OCI-LY7 (cell line): ENCODE measurements around the gene IL1RAPL1. TPM values are rescaled to one million over a fixed set of nuclear protein-coding genes. Genes with fewer than 3 reads are reported as not detected.

Source experiments
- BruUV-seq: library from RNA; stranded (reverse); fragments of 400-500 nt; replicated peaks from 2 replicates; lab custom pipeline; 2021; lab: Mats Ljungman, UMichigan
- CTCF ChIA-PET: fragments of 300-600 bp; sonication (Branson Sonifier 250); formaldehyde crosslinking; loops from one replicate; lab custom pipeline; 2022; ENCODE audit warnings: antibody characterized with exemption; ENCODE audit not compliant: unreplicated experiment; lab: Charles Lee
- POLR2A ChIA-PET: fragments of 300-600 bp; sonication (Branson Sonifier 250); formaldehyde crosslinking; loops from one replicate; lab custom pipeline; 2022; ENCODE audit warnings: antibody characterized with exemption; lab: Charles Lee
- DNase-seq: peaks from one replicate; pipeline ENCODE4 v3.0.0-alpha.2; 2015; ENCODE audit warnings: low spot score
- H2AFZ ChIP-seq: fragments of 200-600 bp; sonication (generic), shearing (Covaris generic); 2 replicates; pipeline ENCODE4 v1.6.1; 2014; ENCODE audit warnings: mild to moderate bottlenecking, antibody characterized with exemption, low read length, moderate library complexity
- H3K27ac ChIP-seq: fragments of 200-600 bp; sonication (generic); 2 replicates; pipeline ENCODE4 v1.5.1; 2014; ENCODE audit warnings: mixed run types, low read depth, mild to moderate bottlenecking, moderate library complexity, low read length, inconsistent platforms; ENCODE audit not compliant: poor library complexity, severe bottlenecking
- H3K36me3 ChIP-seq: fragments of 200-600 bp; sonication (generic); 2 replicates; pipeline ENCODE4 v1.6.1; 2014; ENCODE audit warnings: mild to moderate bottlenecking, antibody characterized with exemption, low read length, moderate library complexity, mixed read lengths; ENCODE audit not compliant: insufficient read depth
- H3K4me1 ChIP-seq: fragments of 200-600 bp; sonication (generic); 2 replicates; pipeline ENCODE4 v1.5.1; 2014; ENCODE audit warnings: mild to moderate bottlenecking, low read length; ENCODE audit not compliant: insufficient read depth, poor library complexity, severe bottlenecking
- H3K4me2 ChIP-seq: fragments of 200-600 bp; sonication (generic); 2 replicates; pipeline ENCODE4 v1.6.1; 2014; ENCODE audit warnings: mild to moderate bottlenecking, low read length
- H3K4me3 ChIP-seq: fragments of 200-600 bp; sonication (generic); 2 replicates; pipeline ENCODE4 v1.5.1; 2014; ENCODE audit warnings: mild to moderate bottlenecking, low read depth, low read length; ENCODE audit not compliant: poor library complexity, severe bottlenecking
- H3K79me2 ChIP-seq: fragments of 200-600 bp; sonication (generic); 2 replicates; pipeline ENCODE4 v1.6.1; 2016; ENCODE audit warnings: low read depth, mild to moderate bottlenecking, low read length, moderate library complexity, mixed read lengths; ENCODE audit not compliant: insufficient read depth
- H3K9me2 ChIP-seq: fragments of 200-600 bp; sonication (generic); 2 replicates; pipeline ENCODE4 v1.6.1; 2016; ENCODE audit warnings: mild to moderate bottlenecking, low read length, mixed read lengths; ENCODE audit not compliant: insufficient read depth
- H3K9me3 ChIP-seq: fragments of 200-600 bp; sonication (generic); 2 replicates; pipeline ENCODE4 v1.6.1; 2014; ENCODE audit warnings: mild to moderate bottlenecking, mixed run types, low read length, mixed read lengths
- H4K20me1 ChIP-seq: fragments of 200-600 bp; sonication (generic); 2 replicates; pipeline ENCODE4 v1.6.1; 2014; ENCODE audit warnings: mild to moderate bottlenecking, antibody characterized with exemption, low read length, moderate library complexity, mixed read lengths; ENCODE audit not compliant: insufficient read depth
- EZH2phosphoT487 ChIP-seq: fragments of 200-600 bp; sonication (generic); IDR thresholded peaks from 2 replicates; pipeline ENCODE4 v1.6.1; 2018; ENCODE audit warnings: low read depth, borderline replicate concordance, mild to moderate bottlenecking, mixed run types, antibody characterized with exemption, low read length, moderate library complexity, mixed read lengths
- intact Hi-C: fragments of 100-400 bp; cut with micrococcal nuclease; formaldehyde crosslinking; loops from one replicate; pipeline ENCODE4 v1.10.0; 2022; ENCODE audit not compliant: unreplicated experiment
- total RNA-seq, 2 experiments: library from RNA; depleted of rRNA in 1 of 2; stranded (reverse); fragments of >200 nt in 1 of 2; shearing (Covaris generic) in 1 of 2; gene quantifications; 2 replicates each; pipeline ENCODE4 v1.2.3, GENCODE V29; 2014 to 2022
- TF ChIP-seq, protein P1 (sequence below): fragments of 200-600 bp; sonication (generic); conservative IDR thresholded peaks from 2 replicates; pipeline ENCODE4 v1.5.1; 2014; ENCODE audit warnings: mild to moderate bottlenecking, antibody characterized with exemption, low read length, moderate library complexity, mixed read lengths

The IL1RAPL1 gene
- total RNA-seq, 2 experiments from 2014 or later: not detected

DNA sequence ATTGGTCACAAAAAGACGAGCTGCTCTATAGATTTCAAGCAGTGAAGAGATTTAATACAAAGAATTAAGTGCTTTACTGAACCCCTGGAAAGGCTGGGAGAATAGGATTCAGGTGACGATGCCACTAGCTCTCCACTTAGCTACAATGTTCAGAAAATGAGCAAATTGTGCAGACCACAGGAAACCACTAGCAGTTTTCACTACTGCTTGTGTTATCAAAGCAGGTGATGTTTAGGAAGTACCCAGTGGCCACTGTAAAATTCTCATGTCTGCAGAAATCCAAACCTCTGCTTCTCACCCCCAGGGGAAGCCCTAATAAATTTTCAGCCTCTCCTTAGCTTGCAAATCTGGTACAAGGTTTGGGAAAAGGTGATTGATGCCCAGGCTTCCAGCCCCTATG, 165.1 kb downstream of the IL1RAPL1 start:
- Histone ChIP-seq H3K9me3 (no peaks in the 10 kb centered on the region), H3K9me2 (no peaks in the 10 kb centered on the region), H3K4me1 (no peaks in the 10 kb centered on the region), H4K20me1 (no peaks in the 10 kb centered on the region), H3K79me2 (no peaks in the 10 kb centered on the region), H2AFZ (no peak overlapping the region), H3K4me2 (no peak overlapping the region), H3K4me3 (no peak overlapping the region), H3K36me3 (no peaks in the 10 kb centered on the region), H3K27ac (no peak overlapping the region)
- DNase-seq: no peak
- POLR2A ChIA-PET: no interaction called here
- CTCF ChIA-PET: no interaction called here
- intact Hi-C loops: no loop called here
- no peak for TF ChIP-seq EZH2phosphoT487
- TF ChIP-seq, protein P1, sequence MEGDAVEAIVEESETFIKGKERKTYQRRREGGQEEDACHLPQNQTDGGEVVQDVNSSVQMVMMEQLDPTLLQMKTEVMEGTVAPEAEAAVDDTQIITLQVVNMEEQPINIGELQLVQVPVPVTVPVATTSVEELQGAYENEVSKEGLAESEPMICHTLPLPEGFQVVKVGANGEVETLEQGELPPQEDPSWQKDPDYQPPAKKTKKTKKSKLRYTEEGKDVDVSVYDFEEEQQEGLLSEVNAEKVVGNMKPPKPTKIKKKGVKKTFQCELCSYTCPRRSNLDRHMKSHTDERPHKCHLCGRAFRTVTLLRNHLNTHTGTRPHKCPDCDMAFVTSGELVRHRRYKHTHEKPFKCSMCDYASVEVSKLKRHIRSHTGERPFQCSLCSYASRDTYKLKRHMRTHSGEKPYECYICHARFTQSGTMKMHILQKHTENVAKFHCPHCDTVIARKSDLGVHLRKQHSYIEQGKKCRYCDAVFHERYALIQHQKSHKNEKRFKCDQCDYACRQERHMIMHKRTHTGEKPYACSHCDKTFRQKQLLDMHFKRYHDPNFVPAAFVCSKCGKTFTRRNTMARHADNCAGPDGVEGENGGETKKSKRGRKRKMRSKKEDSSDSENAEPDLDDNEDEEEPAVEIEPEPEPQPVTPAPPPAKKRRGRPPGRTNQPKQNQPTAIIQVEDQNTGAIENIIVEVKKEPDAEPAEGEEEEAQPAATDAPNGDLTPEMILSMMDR: no peak
- BruUV-seq: no TSS peak

DNA sequence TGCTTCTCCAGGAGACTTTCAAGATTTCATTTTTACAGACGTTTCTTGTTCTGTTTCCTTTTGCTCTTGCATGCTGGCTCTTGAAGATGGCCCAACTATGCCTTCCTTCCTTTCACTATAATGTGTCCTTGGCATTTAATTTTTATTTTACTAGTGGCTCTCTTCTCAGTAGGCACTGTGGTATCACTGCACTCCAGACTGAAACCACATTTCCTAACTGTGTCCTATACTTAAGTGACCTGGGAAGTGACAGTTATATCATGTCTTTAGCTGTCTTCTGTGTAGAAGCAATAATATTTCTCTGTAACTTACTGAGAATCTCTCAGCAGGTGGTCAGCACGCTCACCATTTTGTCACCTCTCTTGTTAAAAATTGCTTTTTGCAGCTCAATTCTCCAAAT, 168.9 kb downstream of the IL1RAPL1 start:
- no peak for TF ChIP-seq EZH2phosphoT487
- TF ChIP-seq, protein P1: no peak
- Histone ChIP-seq H3K27ac (no peak overlapping the region), H3K4me1 (no peaks in the 10 kb centered on the region), H3K9me3 (no peaks in the 10 kb centered on the region), H4K20me1 (no peaks in the 10 kb centered on the region), H3K9me2 (no peaks in the 10 kb centered on the region), H2AFZ (no peak overlapping the region), H3K79me2 (no peaks in the 10 kb centered on the region), H3K4me3 (no peak overlapping the region), H3K4me2 (no peak overlapping the region), H3K36me3 (no peaks in the 10 kb centered on the region)
- intact Hi-C loops: no loop called here
- BruUV-seq: no TSS peak
- ChIA-PET CTCF (no interaction called here), POLR2A (no interaction called here)
- DNase-seq: no peak

DNA sequence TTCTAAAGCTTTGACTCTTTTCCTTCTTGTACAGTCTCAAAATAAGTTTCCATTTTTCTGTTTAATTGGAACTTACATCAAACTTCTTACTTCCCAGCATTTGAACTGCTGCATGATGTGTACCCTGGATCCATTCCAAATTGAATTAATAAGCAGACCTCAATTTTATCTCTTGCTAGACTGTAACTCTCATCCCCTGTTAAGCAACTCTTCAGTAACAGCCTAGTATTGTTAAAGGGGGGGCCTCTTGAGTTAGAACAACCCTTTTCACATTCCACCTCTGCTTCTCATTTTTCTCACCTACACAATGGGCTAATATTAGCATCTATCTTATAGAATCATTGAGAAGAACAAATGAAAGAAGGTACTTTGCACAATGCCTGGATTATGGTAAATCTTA, 169.4 kb downstream of the IL1RAPL1 start:
- ChIA-PET POLR2A (no interaction called here), CTCF (no interaction called here)
- Histone ChIP-seq H3K27ac (no peak overlapping the region), H3K36me3 (no peaks in the 10 kb centered on the region), H3K9me2 (no peaks in the 10 kb centered on the region), H3K4me3 (no peak overlapping the region), H3K4me2 (no peak overlapping the region), H3K4me1 (no peaks in the 10 kb centered on the region), H4K20me1 (no peaks in the 10 kb centered on the region), H3K9me3 (no peaks in the 10 kb centered on the region), H2AFZ (no peak overlapping the region), H3K79me2 (no peaks in the 10 kb centered on the region)
- no peak for DNase-seq
- BruUV-seq: no TSS peak
- intact Hi-C loops: no loop called here
- no peak for TF ChIP-seq EZH2phosphoT487
- TF ChIP-seq, protein P1: no peak
